SKM-1 (cell line): ENCODE measurements around the gene ATP1A2.

Experiments
- DNase-seq: peaks from one replicate; lab custom pipeline; 2025; ENCODE audit not compliant: unreplicated experiment; lab: John Stamatoyannopoulos, UW

Gene ATP1A2

GRCh38 chr1:160084771-160085321 lies 30.7 kb upstream of the ATP1A2 start:
- no peak for DNase-seq

- peak; percentile 81 for DNase-seq
These were observed 29.7 kb upstream of the ATP1A2 start for GRCh38 chr1:160085686-160086455.

GRCh38 chr1:160086456-160086892 lies 29.1 kb upstream of the ATP1A2 start:
- no peak for DNase-seq

GRCh38 chr1:160087118-160087662 lies 28.4 kb upstream of the ATP1A2 start:
- DNase-seq: no peak

GRCh38 chr1:160089883-160090282 lies 25.7 kb upstream of the ATP1A2 start:
- DNase-seq: no peak

GRCh38 chr1:160090760-160091159 lies 24.8 kb upstream of the ATP1A2 start:
- no peak for DNase-seq

- no peak for DNase-seq
These were observed 23.8 kb upstream of the ATP1A2 start for GRCh38 chr1:160091666-160092223.

GRCh38 chr1:160092366-160093068 lies 23.0 kb upstream of the ATP1A2 start:
- no peak for DNase-seq

GRCh38 chr1:160093069-160093395 lies 22.5 kb upstream of the ATP1A2 start:
- no peak for DNase-seq

- DNase-seq: no peak
These were observed 21.8 kb upstream of the ATP1A2 start for GRCh38 chr1:160093624-160094290.

GRCh38 chr1:160094291-160094625 lies 21.3 kb upstream of the ATP1A2 start:
- DNase-seq: no peak

- DNase-seq: no peak
These were observed 20.8 kb upstream of the ATP1A2 start for GRCh38 chr1:160094806-160095205.

- DNase-seq: no peak
These were observed 20.0 kb upstream of the ATP1A2 start for GRCh38 chr1:160095382-160096105.

GRCh38 chr1:160096274-160097116 lies 19.1 kb upstream of the ATP1A2 start:
- no peak for DNase-seq

- DNase-seq: no peak
These were observed 18.2 kb upstream of the ATP1A2 start for GRCh38 chr1:160097151-160097910.

GRCh38 chr1:160097911-160098851 lies 17.4 kb upstream of the ATP1A2 start, which contains the start of gene IGSF8:
TSS of gene IGSF8 (minus strand) at chr1:160098619. CDS start at chr1:160098472, 147 bp downstream.
- DNase-seq: peak; percentile 65

GRCh38 chr1:160098852-160099561 lies 16.6 kb upstream of the ATP1A2 start:
- peak; percentile 87 for DNase-seq
